C1 segment of cervical spinal cord (tissue), 14 donors: Measurements from ENCODE around the gene BST1.
"Not testable (repeated sequence)": the region's sequence is repeated elsewhere in the genome, so short reads cannot be mapped to it uniquely, and the experiment has no call there.

Source experiments
- DNase-seq, 14 donors: peaks; one replicate each; lab custom pipeline; 2025; lab: John Stamatoyannopoulos, UW

BST1 gene

GRCh38 chr4:15744016-15744545, 41.2 kb downstream of the BST1 start:
- no peak for DNase-seq

GRCh38 chr4:15746110-15746509, 43.2 kb downstream of the BST1 start:
- no peak for DNase-seq

GRCh38 chr4:15749001-15749400, 46.1 kb downstream of the BST1 start:
- no peak for DNase-seq

GRCh38 chr4:15751153-15751552, 48.3 kb downstream of the BST1 start:
- DNase-seq, result no peak

- DNase-seq, result no peak
Observed at GRCh38 chr4:15753081-15753480, 50.2 kb downstream of the BST1 start.

- no peak for DNase-seq
Observed at GRCh38 chr4:15753786-15754185, 50.9 kb downstream of the BST1 start.

GRCh38 chr4:15754323-15754722, 51.5 kb downstream of the BST1 start:
- no peak for DNase-seq

GRCh38 chr4:15755321-15756155, 52.7 kb downstream of the BST1 start:
- DNase-seq, result no peak

- DNase-seq, result no peak
Observed at GRCh38 chr4:15756361-15756861, 53.5 kb downstream of the BST1 start.

- DNase-seq, result no peak
Observed at GRCh38 chr4:15757054-15757453, 54.2 kb downstream of the BST1 start.

GRCh38 chr4:15758294-15758693, 55.4 kb downstream of the BST1 start:
- no peak for DNase-seq

GRCh38 chr4:15762460-15762859, 59.6 kb downstream of the BST1 start:
- not testable (repeated sequence) for DNase-seq

GRCh38 chr4:15765391-15765790, 62.5 kb downstream of the BST1 start:
- no peak for DNase-seq

GRCh38 chr4:15765910-15766697, 63.2 kb downstream of the BST1 start:
- no peak for DNase-seq

GRCh38 chr4:15766821-15767220, 64.0 kb downstream of the BST1 start:
- DNase-seq, result no peak

- peak in 4 of 14 donors; percentile 1 to 44 (median 12) for DNase-seq
Observed at GRCh38 chr4:15769202-15769601, 66.3 kb downstream of the BST1 start.

- DNase-seq, result no peak
Observed at GRCh38 chr4:15771216-15772058, 68.6 kb downstream of the BST1 start.

- no peak for DNase-seq
Observed at GRCh38 chr4:15774020-15774420, 71.2 kb downstream of the BST1 start.

- no peak for DNase-seq
Observed at GRCh38 chr4:15776871-15777648, 74.2 kb downstream of the BST1 start.

GRCh38 chr4:15777697-15778288, 74.9 kb downstream of the BST1 start:
- no peak for DNase-seq
